Skeletal muscle satellite cell (primary cell): ENCODE results near the gene SCAPER.
"Not testable (repeated sequence)": the region's sequence is repeated elsewhere in the genome, so short reads cannot be mapped to it uniquely, and the experiment has no call there.

Source experiments
- H3K27me3 ChIP-seq: 2 replicates; pipeline ENCODE4 v1.7.0; 2013; ENCODE audit warnings: low read length; ENCODE audit not compliant: control insufficient read depth, insufficient read depth
- H3K36me3 ChIP-seq: 2 replicates; pipeline ENCODE4 v1.7.0; 2013; ENCODE audit warnings: mild to moderate bottlenecking, control low read depth, low read length; ENCODE audit not compliant: insufficient read depth
- H3K4me1 ChIP-seq: 2 replicates; pipeline ENCODE4 v1.7.0; 2013; ENCODE audit warnings: low read length; ENCODE audit not compliant: control insufficient read depth, insufficient read depth
- H3K4me2 ChIP-seq: 2 replicates; pipeline ENCODE4 v1.7.0; 2013; ENCODE audit warnings: mild to moderate bottlenecking, low read length
- H3K4me3 ChIP-seq: 2 replicates; pipeline ENCODE4 v1.7.0; 2013; ENCODE audit warnings: low read length
- H3K9ac ChIP-seq: 2 replicates; pipeline ENCODE4 v1.7.0; 2013; ENCODE audit warnings: mild to moderate bottlenecking, low read depth, low read length, moderate library complexity
- H3K9me3 ChIP-seq: replicated peaks from 2 replicates; pipeline ENCODE4 v1.7.0; 2013; ENCODE audit warnings: mild to moderate bottlenecking, control low read depth, low read length

SCAPER gene

DNA sequence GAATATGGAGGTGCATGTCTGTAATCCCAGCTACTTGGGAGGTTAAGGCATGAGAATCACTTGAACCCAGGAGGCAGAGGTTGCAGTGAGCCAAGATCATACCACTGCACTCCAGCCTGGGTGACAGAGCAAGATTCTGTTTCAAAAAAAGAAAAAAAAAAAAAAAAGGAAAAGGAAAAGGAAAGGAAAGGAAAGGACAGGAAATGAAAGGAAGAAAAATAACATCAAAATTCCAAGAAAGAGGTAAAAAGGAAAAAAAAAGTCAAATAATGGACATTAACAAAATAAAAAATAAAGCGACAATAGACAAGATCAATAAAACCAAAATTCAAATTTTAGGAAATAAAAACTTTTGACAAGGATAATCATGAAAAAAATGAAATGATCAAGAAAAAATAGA, 212.6 kb downstream of the SCAPER start:
- H3K36me3 ChIP-seq, H3K9me3 ChIP-seq, H3K4me3 ChIP-seq, H3K4me1 ChIP-seq, H3K27me3 ChIP-seq, H3K4me2 ChIP-seq, H3K9ac ChIP-seq: not testable (repeated sequence)

DNA sequence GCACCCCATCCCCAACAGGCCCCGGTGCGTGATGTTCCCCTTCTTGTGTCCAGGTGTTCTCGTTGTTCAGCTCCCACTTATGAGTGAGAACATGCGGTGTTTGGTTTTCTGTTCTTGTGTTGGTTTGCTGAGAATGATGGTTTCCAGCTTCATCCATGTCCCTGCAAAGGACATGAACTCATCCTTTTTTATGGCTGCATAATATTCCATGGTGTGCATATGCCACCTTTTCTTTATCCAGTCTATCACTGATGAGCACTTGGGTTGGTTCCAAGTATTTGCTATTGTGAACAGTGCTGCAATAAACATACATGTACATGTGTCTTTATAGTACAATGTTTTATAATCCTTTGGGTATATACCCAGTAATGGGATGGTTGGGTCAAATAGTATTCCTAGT, 217.5 kb downstream of the SCAPER start:
- not testable (repeated sequence) for H3K36me3 ChIP-seq, H3K4me3 ChIP-seq, H3K27me3 ChIP-seq, H3K4me2 ChIP-seq, H3K4me1 ChIP-seq, H3K9me3 ChIP-seq, H3K9ac ChIP-seq

DNA sequence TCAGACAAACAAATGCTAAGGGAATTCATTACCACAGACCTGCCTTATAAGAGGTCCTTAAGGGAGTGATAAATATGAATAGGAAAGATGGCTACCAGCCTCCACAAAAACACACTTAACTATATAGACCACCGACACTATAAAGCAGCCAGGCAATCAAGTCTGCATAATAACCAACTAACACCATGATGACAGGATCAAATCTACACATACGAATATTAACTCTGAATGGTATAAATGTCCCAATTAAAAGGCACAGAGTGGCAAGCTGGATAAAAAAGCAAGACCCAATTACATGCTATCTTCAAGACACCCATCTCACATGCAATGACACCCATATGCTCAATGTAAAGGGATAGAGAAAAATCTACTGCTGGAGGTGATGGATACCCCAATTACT, 221.1 kb downstream of the SCAPER start:
- H3K4me1 ChIP-seq = peaks cover 2% of the 10 kb centered on the region
- no peak overlapping the region for H3K9ac ChIP-seq
- H3K9me3 ChIP-seq = no peaks in the 10 kb centered on the region
- H3K4me3 ChIP-seq = no peak overlapping the region
- no peaks in the 10 kb centered on the region for H3K36me3 ChIP-seq
- H3K27me3 ChIP-seq = no peaks in the 10 kb centered on the region
- H3K4me2 ChIP-seq = no peak overlapping the region

DNA sequence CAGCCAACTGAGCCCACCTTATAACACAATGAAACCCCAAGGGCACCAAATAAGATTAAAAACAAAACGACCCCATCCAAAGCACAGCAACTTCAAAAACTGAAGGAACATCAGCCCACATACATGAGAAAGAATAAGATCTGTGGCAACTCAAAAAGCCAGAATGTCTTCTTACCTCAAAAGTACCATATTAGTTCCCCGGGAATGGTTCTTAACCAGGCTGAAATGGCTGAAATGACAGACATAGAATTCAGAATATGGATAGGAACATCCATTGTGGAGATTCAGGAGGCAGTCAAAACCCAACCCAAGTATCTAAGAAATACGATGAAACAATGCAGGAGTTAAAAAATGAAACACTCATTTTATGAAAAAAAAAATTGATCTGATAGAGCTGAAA, 222.3 kb downstream of the SCAPER start:
- H3K9me3 ChIP-seq = no peaks in the 10 kb centered on the region
- H3K4me2 ChIP-seq = no peak overlapping the region
- H3K4me1 ChIP-seq = peaks cover 3% of the 10 kb centered on the region
- no peaks in the 10 kb centered on the region for H3K36me3 ChIP-seq
- no peak overlapping the region for H3K9ac ChIP-seq
- no peak overlapping the region for H3K4me3 ChIP-seq
- no peaks in the 10 kb centered on the region for H3K27me3 ChIP-seq

DNA sequence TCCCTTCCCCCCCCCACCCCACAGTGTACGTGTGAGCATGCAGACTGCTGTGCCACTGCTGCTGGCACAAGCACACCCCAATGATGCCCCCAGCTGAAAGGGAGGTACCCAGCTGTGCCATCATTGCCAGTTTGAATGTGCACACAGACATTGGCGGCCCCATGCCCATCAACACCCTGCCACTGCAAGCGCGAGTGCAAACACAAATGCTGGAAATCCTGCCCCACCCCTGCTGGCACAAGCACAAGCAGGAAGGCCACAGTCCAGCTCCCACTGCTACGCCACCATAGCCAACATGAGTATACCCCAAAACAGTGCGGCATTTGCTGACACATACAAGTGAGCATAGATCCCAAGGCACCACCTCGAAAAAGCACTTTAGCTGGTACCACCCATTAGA, 222.9 kb downstream of the SCAPER start:
- no peak overlapping the region for H3K4me2 ChIP-seq
- no peaks in the 10 kb centered on the region for H3K36me3 ChIP-seq
- peaks cover 3% of the 10 kb centered on the region for H3K4me1 ChIP-seq
- no peak overlapping the region for H3K4me3 ChIP-seq
- no peak overlapping the region for H3K9ac ChIP-seq
- no peaks in the 10 kb centered on the region for H3K9me3 ChIP-seq
- H3K27me3 ChIP-seq = no peaks in the 10 kb centered on the region

- Histone ChIP-seq H3K4me2 (no peak overlapping the region), H3K36me3 (no peaks in the 10 kb centered on the region), H3K27me3 (no peaks in the 10 kb centered on the region), H3K4me3 (no peak overlapping the region), H3K4me1 (peaks cover 3% of the 10 kb centered on the region), H3K9me3 (no peaks in the 10 kb centered on the region), H3K9ac (no peak overlapping the region)
These were observed 226.4 kb downstream of the SCAPER start for GRCh38 chr15:76678766-76679165.

GRCh38 chr15:76674883-76675282, 230.3 kb downstream of the SCAPER start:
- Histone ChIP-seq H3K4me3 (no peak overlapping the region), H3K4me2 (no peak overlapping the region), H3K27me3 (no peaks in the 10 kb centered on the region), H3K9me3 (no peaks in the 10 kb centered on the region), H3K36me3 (no peaks in the 10 kb centered on the region), H3K9ac (no peak overlapping the region), H3K4me1 (peaks cover 3% of the 10 kb centered on the region)

GRCh38 chr15:76669521-76670207, 235.5 kb downstream of the SCAPER start:
- H3K36me3 ChIP-seq = no peaks in the 10 kb centered on the region
- H3K4me3 ChIP-seq = no peak overlapping the region
- H3K27me3 ChIP-seq = no peaks in the 10 kb centered on the region
- no peaks in the 10 kb centered on the region for H3K9me3 ChIP-seq
- H3K4me2 ChIP-seq = no peak overlapping the region
- no peak overlapping the region for H3K9ac ChIP-seq
- H3K4me1 ChIP-seq = no peaks in the 10 kb centered on the region

- Histone ChIP-seq H3K4me3 (no peak overlapping the region), H3K27me3 (no peaks in the 10 kb centered on the region), H3K4me2 (no peak overlapping the region), H3K9me3 (no peaks in the 10 kb centered on the region), H3K4me1 (no peaks in the 10 kb centered on the region), H3K9ac (no peak overlapping the region), H3K36me3 (no peaks in the 10 kb centered on the region)
These were observed 236.2 kb downstream of the SCAPER start for GRCh38 chr15:76668900-76669299.

DNA sequence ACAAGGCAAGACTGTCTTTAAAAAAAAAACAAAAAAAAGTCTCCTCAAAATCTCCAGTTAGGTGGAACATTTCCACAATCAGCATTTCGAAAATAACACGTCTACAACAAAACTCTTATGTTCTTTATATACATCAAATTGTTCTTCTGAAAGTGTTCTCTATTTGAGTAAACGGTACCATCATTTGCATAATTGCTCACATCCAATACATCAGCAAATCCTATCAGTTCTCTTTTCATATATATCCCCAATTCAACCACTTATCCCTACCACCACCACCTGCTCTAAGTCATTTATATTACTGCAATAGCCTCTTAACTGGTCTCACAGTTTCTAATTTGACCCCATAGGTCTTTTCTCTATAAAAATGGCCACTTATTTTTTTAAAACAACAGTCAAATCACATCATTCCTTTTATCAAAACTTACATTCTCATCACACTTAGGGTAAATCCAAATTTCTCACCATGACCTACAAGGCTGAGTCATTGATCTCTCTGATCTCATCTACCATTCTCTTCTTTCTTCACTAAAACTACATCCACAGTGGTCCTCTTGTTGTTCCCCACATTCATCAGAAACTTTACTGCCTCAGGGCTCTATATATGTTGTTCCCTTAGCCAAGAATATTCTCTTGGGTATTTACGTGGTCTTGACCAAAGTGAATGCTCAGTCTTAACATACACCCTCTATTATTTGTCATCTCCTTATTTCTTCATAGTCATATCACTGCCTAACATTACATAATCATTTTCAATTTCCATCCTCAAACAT, 237.0 kb downstream of the SCAPER start:
- Histone ChIP-seq H3K27me3 (no peaks in the 10 kb centered on the region), H3K36me3 (no peaks in the 10 kb centered on the region), H3K4me3 (no peak overlapping the region), H3K4me1 (no peaks in the 10 kb centered on the region), H3K4me2 (no peak overlapping the region), H3K9me3 (no peaks in the 10 kb centered on the region), H3K9ac (no peak overlapping the region)

DNA sequence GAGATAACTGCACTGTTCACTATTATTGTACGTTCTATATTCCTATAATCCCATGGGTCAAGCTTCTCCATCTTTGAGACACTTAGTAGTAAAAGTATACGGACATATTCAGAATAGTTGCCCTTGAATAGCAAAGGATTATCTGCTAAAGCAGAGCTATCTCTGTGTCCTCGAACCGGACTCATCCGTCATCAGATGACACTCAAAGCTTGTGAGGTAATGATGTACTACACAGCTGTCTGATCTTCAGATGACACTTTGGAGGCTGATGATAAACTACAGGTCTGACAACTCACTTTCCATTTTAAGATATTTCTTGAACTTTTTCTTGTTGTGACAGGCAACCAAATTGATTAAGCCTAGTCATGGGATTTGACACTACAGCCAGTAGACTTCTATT, 240.2 kb downstream of the SCAPER start:
- Histone ChIP-seq H3K36me3 (no peaks in the 10 kb centered on the region), H3K9ac (no peak overlapping the region), H3K9me3 (no peaks in the 10 kb centered on the region), H3K4me2 (no peak overlapping the region), H3K4me3 (no peak overlapping the region), H3K27me3 (no peaks in the 10 kb centered on the region), H3K4me1 (no peaks in the 10 kb centered on the region)

- Histone ChIP-seq H3K4me1 (no peaks in the 10 kb centered on the region), H3K4me3 (no peak overlapping the region), H3K4me2 (no peak overlapping the region), H3K36me3 (no peaks in the 10 kb centered on the region), H3K9ac (no peak overlapping the region), H3K27me3 (no peaks in the 10 kb centered on the region), H3K9me3 (no peaks in the 10 kb centered on the region)
These were observed 240.7 kb downstream of the SCAPER start for GRCh38 chr15:76664411-76664810.
